ENCODE data around the gene CLEC19A. TPM values are rescaled to one million over a fixed set of nuclear protein-coding genes. Genes with fewer than 3 reads are reported as not detected.

Gene CLEC19A
- total RNA-seq, 1 donor from 2014 or later, result not detected

- H3K4me1 Mint-ChIP-seq (ENCODE audit: unreplicated experiment), result no peaks in the 10 kb centered on the region
- no peak for TF ChIP-seq CTCF (IDR thresholded peaks at IDR 0.05)
These were observed 16.4 kb upstream of the CLEC19A start for GRCh38 chr16:19269098-19269497.

GRCh38 chr16:19274165-19274797 lies 11.2 kb upstream of the CLEC19A start:
- no peaks in the 10 kb centered on the region for H3K4me1 Mint-ChIP-seq (ENCODE audit: unreplicated experiment)
- no peak for DNase-seq (ENCODE audit: extremely low spot score, unreplicated experiment)
- H3K27me3 Mint-ChIP-seq (ENCODE audit: unreplicated experiment), result no peaks in the 10 kb centered on the region
- H3K36me3 Mint-ChIP-seq (ENCODE audit: unreplicated experiment), result no peaks in the 10 kb centered on the region
- no peak overlapping the region for H3K27ac Mint-ChIP-seq (ENCODE audit: unreplicated experiment)
- no peak overlapping the region for H3K4me3 Mint-ChIP-seq (ENCODE audit: unreplicated experiment)
- TF ChIP-seq CTCF (IDR thresholded peaks at IDR 0.05), result no peak
- H3K9me3 Mint-ChIP-seq (ENCODE audit: unreplicated experiment), result peaks cover 5% of the 10 kb centered on the region

More at GRCh38 chr16:19269098-19269497, 16.4 kb upstream of the CLEC19A start:
- H3K4me3 Mint-ChIP-seq (ENCODE audit: unreplicated experiment), result no peak overlapping the region
- H3K36me3 Mint-ChIP-seq (ENCODE audit: unreplicated experiment), result no peaks in the 10 kb centered on the region
- H3K27me3 Mint-ChIP-seq (ENCODE audit: unreplicated experiment), result no peaks in the 10 kb centered on the region
- peaks cover 9% of the 10 kb centered on the region for H3K9me3 Mint-ChIP-seq (ENCODE audit: unreplicated experiment)
- no peak overlapping the region for H3K27ac Mint-ChIP-seq (ENCODE audit: unreplicated experiment)
- DNase-seq (ENCODE audit: extremely low spot score, unreplicated experiment), result no peak

- no peak for DNase-seq (ENCODE audit: extremely low spot score, unreplicated experiment)
- H3K27me3 Mint-ChIP-seq (ENCODE audit: unreplicated experiment), result no peaks in the 10 kb centered on the region
- no peak overlapping the region for H3K4me3 Mint-ChIP-seq (ENCODE audit: unreplicated experiment)
- TF ChIP-seq CTCF (IDR thresholded peaks at IDR 0.05), result no peak
- H3K9me3 Mint-ChIP-seq (ENCODE audit: unreplicated experiment), result peaks cover 5% of the 10 kb centered on the region
- no peaks in the 10 kb centered on the region for H3K4me1 Mint-ChIP-seq (ENCODE audit: unreplicated experiment)
- no peak overlapping the region for H3K27ac Mint-ChIP-seq (ENCODE audit: unreplicated experiment)
- no peaks in the 10 kb centered on the region for H3K36me3 Mint-ChIP-seq (ENCODE audit: unreplicated experiment)
These were observed 7.1 kb upstream of the CLEC19A start for GRCh38 chr16:19278403-19278802.

GRCh38 chr16:19281246-19281645 lies 4.3 kb upstream of the CLEC19A start:
- Mint-ChIP-seq H3K27me3 (ENCODE audit: unreplicated experiment) (no peaks in the 10 kb centered on the region), H3K4me3 (ENCODE audit: unreplicated experiment) (no peak overlapping the region), H3K4me1 (ENCODE audit: unreplicated experiment) (no peaks in the 10 kb centered on the region), H3K36me3 (ENCODE audit: unreplicated experiment) (no peaks in the 10 kb centered on the region), H3K9me3 (ENCODE audit: unreplicated experiment) (peaks cover 5% of the 10 kb centered on the region), H3K27ac (ENCODE audit: unreplicated experiment) (no peak overlapping the region)
- TF ChIP-seq CTCF (IDR thresholded peaks at IDR 0.05), result no peak
- DNase-seq (ENCODE audit: extremely low spot score, unreplicated experiment), result no peak

- no peak overlapping the region for H3K4me3 Mint-ChIP-seq (ENCODE audit: unreplicated experiment)
- no peak for TF ChIP-seq CTCF (IDR thresholded peaks at IDR 0.05)
These were observed 3.4 kb upstream of the CLEC19A start for GRCh38 chr16:19282101-19282500.

More at GRCh38 chr16:19282101-19282500, 3.4 kb upstream of the CLEC19A start:
- peaks cover 5% of the 10 kb centered on the region for H3K9me3 Mint-ChIP-seq (ENCODE audit: unreplicated experiment)
- H3K27ac Mint-ChIP-seq (ENCODE audit: unreplicated experiment), result no peak overlapping the region
- DNase-seq (ENCODE audit: extremely low spot score, unreplicated experiment), result no peak
- no peaks in the 10 kb centered on the region for H3K4me1 Mint-ChIP-seq (ENCODE audit: unreplicated experiment)
- no peaks in the 10 kb centered on the region for H3K36me3 Mint-ChIP-seq (ENCODE audit: unreplicated experiment)
- H3K27me3 Mint-ChIP-seq (ENCODE audit: unreplicated experiment), result no peaks in the 10 kb centered on the region

Data from osteocyte (in vitro differentiated cells).